Neuronal stem cell (in vitro differentiated cells): ENCODE results near the gene MROH2A.
A peak's percentile ranks its signal among the peaks of the same experiment; 100 is the strongest.

Source experiments
- DNase-seq: peaks from one replicate; pipeline ENCODE4 v3.0.0-alpha.2; 2013; ENCODE audit warnings: low spot score
- H2AFZ ChIP-seq: one replicate; pipeline ENCODE4 v1.6.1; 2013; ENCODE audit warnings: mild to moderate bottlenecking, low read length, inconsistent platforms
- H2AK5ac ChIP-seq: 2 replicates; pipeline ENCODE4 v1.6.1; 2013; ENCODE audit warnings: low read depth, mild to moderate bottlenecking, inconsistent platforms, low read length, moderate library complexity, mixed read lengths
- H2BK120ac ChIP-seq: 2 replicates; pipeline ENCODE4 v1.6.1; 2013; ENCODE audit warnings: low read depth, mild to moderate bottlenecking, inconsistent platforms, low read length, moderate library complexity, mixed read lengths
- H2BK12ac ChIP-seq: one replicate; pipeline ENCODE4 v1.6.1; 2013; ENCODE audit warnings: low read length, inconsistent platforms
- H2BK15ac ChIP-seq: 2 replicates; pipeline ENCODE4 v1.6.1; 2013; ENCODE audit warnings: mild to moderate bottlenecking, low read length, inconsistent platforms, mixed read lengths
- H2BK5ac ChIP-seq: one replicate; pipeline ENCODE4 v1.6.1; 2013; ENCODE audit warnings: inconsistent platforms, mild to moderate bottlenecking, low read length, moderate library complexity
- H3K14ac ChIP-seq: one replicate; pipeline ENCODE4 v1.6.1; 2013; ENCODE audit warnings: low read length, inconsistent platforms
- H3K18ac ChIP-seq: 2 replicates; pipeline ENCODE4 v1.6.1; 2013; ENCODE audit warnings: low read length, inconsistent platforms
- H3K23ac ChIP-seq: 2 replicates; pipeline ENCODE4 v1.6.1; 2013; ENCODE audit warnings: low read depth, mild to moderate bottlenecking, mixed read lengths, low read length, inconsistent platforms; ENCODE audit not compliant: poor library complexity
- H3K27ac ChIP-seq: replicated peaks from 3 replicates; pipeline ENCODE4 v1.5.1; 2013; ENCODE audit warnings: low read length, inconsistent platforms
- H3K27me3 ChIP-seq, 3 experiments: 2 replicates each; pipeline ENCODE4 v1.6.1; 2013; ENCODE audit warnings: low read length in 3 of 3, mild to moderate bottlenecking in 2 of 3, inconsistent platforms in 1 of 3, low read depth in 1 of 3, mixed read lengths in 1 of 3, moderate library complexity in 1 of 3; ENCODE audit not compliant: control insufficient read depth in 3 of 3, insufficient read depth in 3 of 3
- H3K36me3 ChIP-seq, 2 donors: replicated peaks in 1 of 2; 2 replicates each; pipeline ENCODE4 v1.6.1; 2013; ENCODE audit warnings: low read length in 2 of 2; ENCODE audit not compliant: control insufficient read depth in 2 of 2, insufficient read depth in 2 of 2
- H3K4ac ChIP-seq: 2 replicates; pipeline ENCODE4 v1.6.1; 2013; ENCODE audit warnings: inconsistent platforms, mild to moderate bottlenecking, low read length, moderate library complexity
- H3K4me1 ChIP-seq, 2 donors: 1 replicate in 1 of 2; 2 replicates in 1 of 2; pipeline ENCODE4 v1.6.1; 2013; ENCODE audit warnings: low read length in 2 of 2, low read depth in 1 of 2; ENCODE audit not compliant: control insufficient read depth in 2 of 2, insufficient read depth in 1 of 2
- H3K4me2 ChIP-seq: one replicate; pipeline ENCODE4 v1.6.1; 2013; ENCODE audit warnings: mild to moderate bottlenecking, low read length, inconsistent platforms; ENCODE audit not compliant: insufficient read depth, poor library complexity, severe bottlenecking
- H3K4me3 ChIP-seq, 2 donors: 2 replicates each; pipeline ENCODE4 v1.5.1; 2013; ENCODE audit warnings: low read length in 2 of 2, mild to moderate bottlenecking in 2 of 2, inconsistent platforms in 1 of 2, moderate library complexity in 1 of 2
- H3K79me1 ChIP-seq: one replicate; pipeline ENCODE4 v1.6.1; 2013; ENCODE audit warnings: low read depth, mild to moderate bottlenecking, inconsistent platforms, low read length, moderate library complexity
- H3K9ac ChIP-seq: one replicate; pipeline ENCODE4 v1.6.1; 2013; ENCODE audit warnings: mild to moderate bottlenecking, low read depth, low read length, inconsistent platforms; ENCODE audit not compliant: poor library complexity
- H3K9me3 ChIP-seq, 2 donors: replicated peaks in 1 of 2; 2 replicates each; pipeline versions ENCODE3 to v1.6.1; 2013; ENCODE audit warnings: low read length in 2 of 2, mild to moderate bottlenecking in 2 of 2, inconsistent platforms in 1 of 2, low read depth in 1 of 2, mixed read lengths in 1 of 2, moderate library complexity in 1 of 2; ENCODE audit not compliant: control insufficient read depth in 2 of 2, insufficient read depth in 1 of 2
- H4K8ac ChIP-seq: one replicate; pipeline ENCODE4 v1.6.1; 2013; ENCODE audit warnings: low read depth, mild to moderate bottlenecking, inconsistent platforms, low read length, moderate library complexity
- H4K91ac ChIP-seq: one replicate; pipeline ENCODE4 v1.6.1; 2013; ENCODE audit warnings: low read length, low read depth, mild to moderate bottlenecking, inconsistent platforms; ENCODE audit not compliant: poor library complexity
- WGBS, 2 donors: extraction: QIAGEN DNeasy Blood & Tissue Kit; methylation state at CpG; one replicate each; pipeline ENCODE4 v1.1.7; 2013; ENCODE audit warnings: missing lambda C conversion rate in 2 of 2, mixed read lengths in 1 of 2; ENCODE audit not compliant: insufficient read length in 2 of 2, insufficient replicate concordance in 1 of 2; ENCODE audit errors: extremely low coverage in 2 of 2; 5-methylcytosine and 5-hydroxymethylcytosine counted together

MROH2A gene

DNA sequence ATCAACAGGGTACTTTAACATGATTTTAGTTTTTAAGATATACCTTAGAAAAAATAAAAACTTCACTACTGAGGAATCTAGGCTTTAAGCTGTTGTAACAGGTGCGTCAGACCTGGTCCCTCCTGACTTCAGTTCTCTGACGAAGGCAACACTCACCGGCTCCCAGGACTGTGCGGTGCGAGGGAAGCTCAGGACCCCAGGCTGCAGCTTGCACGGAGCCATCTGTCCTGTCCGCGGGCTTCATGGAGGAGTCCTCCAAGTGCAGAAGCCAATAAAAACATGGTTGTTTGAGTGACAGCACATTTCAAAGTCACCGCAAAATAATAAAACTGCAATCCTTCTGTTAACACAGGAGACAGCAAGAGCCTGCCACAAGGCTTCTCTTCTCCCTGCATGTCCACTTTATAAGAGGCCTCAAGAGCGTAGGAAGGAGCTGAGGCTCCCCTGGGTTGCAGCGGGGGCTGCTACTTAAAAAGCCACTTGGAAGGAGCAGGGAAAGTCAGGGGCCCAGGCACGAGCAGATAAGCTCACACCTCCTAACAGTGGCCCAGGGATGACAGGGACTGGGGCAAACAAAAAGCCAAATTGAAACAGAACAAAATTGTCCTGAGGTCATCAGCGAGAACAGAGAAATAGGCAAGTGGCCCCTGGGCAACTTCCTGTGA, 71.6 kb downstream of the MROH2A start:
- H3K27me3 ChIP-seq, result no peaks in the 10 kb centered on the region
- no peak overlapping the region for H3K9ac ChIP-seq
- H2BK12ac ChIP-seq, result no peak overlapping the region
- H3K4ac ChIP-seq, result no peak overlapping the region
- no CpG with 5 or more reads among the region's 13 CpGs for WGBS, 2 donors
- no peak overlapping the region for H3K14ac ChIP-seq
- H4K91ac ChIP-seq, result no peak overlapping the region
- peaks cover 2 to 14% of the 10 kb centered on the region in 2 donors for H3K4me1 ChIP-seq
- no peak overlapping the region for H2BK15ac ChIP-seq
- no peaks in the 10 kb centered on the region for H3K9me3 ChIP-seq
- H2BK5ac ChIP-seq, result no peak overlapping the region
- DNase-seq, result no peak
- no peak overlapping the region for H2AFZ ChIP-seq
- H3K4me3 ChIP-seq, result no peak overlapping the region
- no peak overlapping the region for H3K23ac ChIP-seq
- H3K36me3 ChIP-seq, result peaks cover 54 to 86% of the 10 kb centered on the region in 2 donors
- H2BK120ac ChIP-seq, result no peak overlapping the region
- H4K8ac ChIP-seq, result no peak overlapping the region
- peaks cover 12% of the 10 kb centered on the region for H3K79me1 ChIP-seq
- H3K27ac ChIP-seq, result no peak overlapping the region
- no peak overlapping the region for H2AK5ac ChIP-seq
- H3K4me2 ChIP-seq, result no peak overlapping the region
- H3K18ac ChIP-seq, result no peak overlapping the region

GRCh38 chr2:233850745-233851144, 72.6 kb downstream of the MROH2A start:
- Histone ChIP-seq H3K79me1 (peaks cover 12% of the 10 kb centered on the region), H2BK5ac (no peak overlapping the region), H3K4me2 (no peak overlapping the region), H3K27me3 (no peaks in the 10 kb centered on the region), H3K9ac (no peak overlapping the region), H2AK5ac (no peak overlapping the region), H2BK120ac (no peak overlapping the region), H3K36me3 (peaks cover 50 to 76% of the 10 kb centered on the region in 2 donors), H3K18ac (no peak overlapping the region), H4K8ac (no peak overlapping the region), H3K27ac (no peak overlapping the region), H2BK15ac (no peak overlapping the region), H3K9me3 (no peaks in the 10 kb centered on the region), H3K14ac (no peak overlapping the region), H4K91ac (no peak overlapping the region), H2BK12ac (no peak overlapping the region), H2AFZ (no peak overlapping the region), H3K4me3 (peak overlapping the region in 1 of 2 donors; percentile 13), H3K4me1 (peaks cover 5 to 14% of the 10 kb centered on the region in 2 donors), H3K23ac (no peak overlapping the region), H3K4ac (no peak overlapping the region)
- WGBS, 2 donors, result no CpG with 5 or more reads among the region's 7 CpGs
- no peak for DNase-seq

GRCh38 chr2:233851169-233851568, 73.0 kb downstream of the MROH2A start:
- H3K4me3 ChIP-seq, result no peak overlapping the region
- no CpG with 5 or more reads among the region's 6 CpGs for WGBS, 2 donors
- H3K27me3 ChIP-seq, result no peaks in the 10 kb centered on the region
- H2BK5ac ChIP-seq, result no peak overlapping the region
- DNase-seq, result no peak
- no peak overlapping the region for H3K18ac ChIP-seq
- H2BK12ac ChIP-seq, result no peak overlapping the region
- H2AK5ac ChIP-seq, result no peak overlapping the region
- H3K9ac ChIP-seq, result no peak overlapping the region
- H3K4me1 ChIP-seq, result peaks cover 5 to 14% of the 10 kb centered on the region in 2 donors
- no peak overlapping the region for H3K4me2 ChIP-seq
- no peak overlapping the region for H3K14ac ChIP-seq
- peaks cover 12% of the 10 kb centered on the region for H3K79me1 ChIP-seq
- H3K23ac ChIP-seq, result no peak overlapping the region
- no peak overlapping the region for H2AFZ ChIP-seq
- peaks cover 50 to 72% of the 10 kb centered on the region in 2 donors for H3K36me3 ChIP-seq
- H3K4ac ChIP-seq, result no peak overlapping the region
- H2BK120ac ChIP-seq, result no peak overlapping the region
- no peak overlapping the region for H3K27ac ChIP-seq
- no peaks in the 10 kb centered on the region for H3K9me3 ChIP-seq
- no peak overlapping the region for H4K91ac ChIP-seq
- H4K8ac ChIP-seq, result no peak overlapping the region
- no peak overlapping the region for H2BK15ac ChIP-seq

DNA sequence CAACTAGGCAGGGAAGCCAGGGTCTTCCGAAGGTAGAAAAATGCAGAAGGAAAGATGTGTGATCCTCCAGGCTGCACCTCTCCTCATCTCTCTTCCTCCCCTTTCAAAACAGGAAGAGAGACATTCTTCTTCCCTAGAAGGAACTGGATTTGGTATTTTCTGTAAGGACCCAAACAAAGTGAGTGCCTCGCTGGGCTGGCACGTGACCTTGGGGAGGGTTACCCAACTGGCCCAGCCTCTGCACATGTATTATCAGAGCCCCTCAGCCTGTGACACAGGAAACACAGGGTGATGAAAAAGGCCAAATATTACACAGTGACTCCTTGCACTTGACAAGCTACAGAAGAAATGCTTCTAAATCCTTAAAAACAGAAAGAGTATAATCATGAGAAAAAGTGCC, 73.9 kb downstream of the MROH2A start:
- peaks cover 42 to 64% of the 10 kb centered on the region in 2 donors for H3K36me3 ChIP-seq
- no peak overlapping the region for H2BK120ac ChIP-seq
- no peaks in the 10 kb centered on the region for H3K27me3 ChIP-seq
- no peak overlapping the region for H2BK15ac ChIP-seq
- peaks cover 5 to 14% of the 10 kb centered on the region in 2 donors for H3K4me1 ChIP-seq
- no peak overlapping the region for H2BK12ac ChIP-seq
- no peaks in the 10 kb centered on the region for H3K9me3 ChIP-seq
- no peak overlapping the region for H3K18ac ChIP-seq
- H3K4ac ChIP-seq, result no peak overlapping the region
- no peak overlapping the region for H3K4me2 ChIP-seq
- H4K8ac ChIP-seq, result no peak overlapping the region
- H3K14ac ChIP-seq, result no peak overlapping the region
- H3K23ac ChIP-seq, result no peak overlapping the region
- H3K9ac ChIP-seq, result no peak overlapping the region
- H4K91ac ChIP-seq, result no peak overlapping the region
- no peak overlapping the region for H2AK5ac ChIP-seq
- H3K4me3 ChIP-seq, result peak overlapping the region in 1 of 2 donors; percentile 96
- no peak overlapping the region for H3K27ac ChIP-seq
- H2BK5ac ChIP-seq, result no peak overlapping the region
- H2AFZ ChIP-seq, result no peak overlapping the region
- no peak for DNase-seq
- WGBS, 2 donors, result no CpG with 5 or more reads among the region's 3 CpGs
- peaks cover 12% of the 10 kb centered on the region for H3K79me1 ChIP-seq
